H1 (cell line): ENCODE results near the gene SBNO1.
A peak's percentile ranks its signal among the peaks of the same experiment; 100 is the strongest.

Experiments
- EGR1 ChIP-seq: IDR thresholded peaks from 2 replicates; pipeline ENCODE4 v1.6.1; 2011; ENCODE audit warnings: low read depth, low read length, borderline replicate concordance
- EP300 ChIP-seq, 2 experiments: IDR thresholded peaks; 1 replicate in 1 of 2; 2 replicates in 1 of 2; pipeline ENCODE4 v1.6.1; 2011 to 2012; ENCODE audit warnings: low read depth in 2 of 2, low read length in 2 of 2, mild to moderate bottlenecking in 2 of 2, borderline replicate concordance in 1 of 2, inconsistent platforms in 1 of 2, moderate library complexity in 1 of 2
- GABPA ChIP-seq: IDR thresholded peaks from 2 replicates; pipeline ENCODE4 v1.6.1; 2011; ENCODE audit warnings: mild to moderate bottlenecking, low read length, moderate library complexity, borderline replicate concordance; ENCODE audit not compliant: insufficient read depth
- JUN ChIP-seq: IDR thresholded peaks from 2 replicates; pipeline ENCODE4 v1.6.1; 2011; ENCODE audit warnings: low read depth, mild to moderate bottlenecking, improper control_type of control experiment, low read length
- MAFK ChIP-seq: IDR thresholded peaks from 2 replicates; pipeline ENCODE4 v1.6.1; 2012; ENCODE audit warnings: low read depth, mild to moderate bottlenecking, improper control_type of control experiment, low read length
- POLR2A ChIP-seq, 2 experiments: IDR thresholded peaks; 1 replicate in 1 of 2; 2 replicates in 1 of 2; pipeline ENCODE4 v1.6.1; 2011; ENCODE audit warnings: low read depth in 2 of 2, low read length in 2 of 2, mild to moderate bottlenecking in 2 of 2; ENCODE audit errors: control extremely low read depth in 1 of 2
- POLR2AphosphoS5 ChIP-seq: IDR thresholded peaks from 2 replicates; pipeline ENCODE4 v1.6.1; 2011; ENCODE audit warnings: low read depth, low read length
- RAD21 ChIP-seq, 2 experiments: IDR thresholded peaks in 1 of 2; conservative IDR thresholded peaks in 1 of 2; 2 replicates each; pipeline ENCODE4 v1.6.1; 2011; ENCODE audit warnings: low read depth in 2 of 2, low read length in 2 of 2, improper control_type of control experiment in 1 of 2, inconsistent platforms in 1 of 2, mild to moderate bottlenecking in 1 of 2, moderate library complexity in 1 of 2
- SP1 ChIP-seq: IDR thresholded peaks from 2 replicates; pipeline ENCODE4 v1.6.1; 2011; ENCODE audit warnings: low read depth, low read length
- TAF1 ChIP-seq: IDR thresholded peaks from 2 replicates; pipeline ENCODE4 v1.6.1; 2011; ENCODE audit warnings: mild to moderate bottlenecking, low read depth, low read length
- TF ChIP-seq, protein P1 (sequence below), 3 experiments: IDR thresholded peaks; 1 replicate in 2 of 3; 2 replicates in 1 of 3; pipeline versions ENCODE4 v1.5.1 to v1.6.1; 2011; ENCODE audit warnings: low read length in 3 of 3, mild to moderate bottlenecking in 3 of 3, inconsistent platforms in 2 of 3, low read depth in 1 of 3, moderate library complexity in 1 of 3; ENCODE audit not compliant: insufficient read depth in 1 of 3; ENCODE audit errors: control extremely low read depth in 1 of 3
- TF ChIP-seq, protein P2 (sequence below): IDR thresholded peaks from 2 replicates; pipeline ENCODE4 v1.6.1; 2011; ENCODE audit warnings: low read length, improper control_type of control experiment

DNA sequence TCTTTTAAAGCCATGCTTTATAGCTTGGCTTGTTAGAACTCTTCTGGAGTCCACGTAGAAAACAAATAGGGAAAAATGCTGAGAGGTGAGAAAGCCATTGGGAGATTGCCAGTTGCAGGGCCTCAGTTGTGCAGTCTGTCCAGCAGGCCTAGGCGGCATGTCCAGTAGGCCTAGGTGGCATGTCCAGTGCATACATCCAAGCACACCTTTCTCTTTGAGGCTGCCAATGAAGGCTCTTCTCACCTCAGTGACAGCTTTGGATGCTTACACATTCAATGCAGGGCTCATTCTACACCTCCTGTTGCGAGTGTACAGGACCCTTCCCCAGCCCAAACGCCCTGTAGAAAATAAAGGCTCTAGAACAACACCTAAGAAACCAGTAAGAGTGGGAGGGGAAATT lies 106.1 kb downstream of the SBNO1 start:
- TF ChIP-seq GABPA (no peak), RAD21 (IDR thresholded peaks at IDR 0.05 in 1 of 2, conservative IDR thresholded peaks at IDR 0.05 in 1 of 2; ENCODE audit: low read depth in 2 of 2, low read length in 2 of 2) (no peak), POLR2AphosphoS5 (peak; percentile 43; the same call in 1 of the 2 replicates), JUN (no peak), SP1 (no peak), POLR2A (IDR thresholded peaks at IDR 0.05; ENCODE audit: control extremely low read depth in 1 of 2, low read depth in 2 of 2, low read length in 2 of 2) (no peak), EGR1 (no peak), EP300 (IDR thresholded peaks at IDR 0.05; ENCODE audit: borderline replicate concordance in 1 of 2, low read depth in 2 of 2, low read length in 2 of 2) (no peak), MAFK (no peak), TAF1 (no peak)
- TF ChIP-seq, protein P1, sequence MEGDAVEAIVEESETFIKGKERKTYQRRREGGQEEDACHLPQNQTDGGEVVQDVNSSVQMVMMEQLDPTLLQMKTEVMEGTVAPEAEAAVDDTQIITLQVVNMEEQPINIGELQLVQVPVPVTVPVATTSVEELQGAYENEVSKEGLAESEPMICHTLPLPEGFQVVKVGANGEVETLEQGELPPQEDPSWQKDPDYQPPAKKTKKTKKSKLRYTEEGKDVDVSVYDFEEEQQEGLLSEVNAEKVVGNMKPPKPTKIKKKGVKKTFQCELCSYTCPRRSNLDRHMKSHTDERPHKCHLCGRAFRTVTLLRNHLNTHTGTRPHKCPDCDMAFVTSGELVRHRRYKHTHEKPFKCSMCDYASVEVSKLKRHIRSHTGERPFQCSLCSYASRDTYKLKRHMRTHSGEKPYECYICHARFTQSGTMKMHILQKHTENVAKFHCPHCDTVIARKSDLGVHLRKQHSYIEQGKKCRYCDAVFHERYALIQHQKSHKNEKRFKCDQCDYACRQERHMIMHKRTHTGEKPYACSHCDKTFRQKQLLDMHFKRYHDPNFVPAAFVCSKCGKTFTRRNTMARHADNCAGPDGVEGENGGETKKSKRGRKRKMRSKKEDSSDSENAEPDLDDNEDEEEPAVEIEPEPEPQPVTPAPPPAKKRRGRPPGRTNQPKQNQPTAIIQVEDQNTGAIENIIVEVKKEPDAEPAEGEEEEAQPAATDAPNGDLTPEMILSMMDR (IDR thresholded peaks at IDR 0.05; ENCODE audit: control extremely low read depth in 1 of 3, insufficient read depth in 1 of 3, low read depth in 1 of 3, low read length in 3 of 3): no peak
- TF ChIP-seq, protein P2, sequence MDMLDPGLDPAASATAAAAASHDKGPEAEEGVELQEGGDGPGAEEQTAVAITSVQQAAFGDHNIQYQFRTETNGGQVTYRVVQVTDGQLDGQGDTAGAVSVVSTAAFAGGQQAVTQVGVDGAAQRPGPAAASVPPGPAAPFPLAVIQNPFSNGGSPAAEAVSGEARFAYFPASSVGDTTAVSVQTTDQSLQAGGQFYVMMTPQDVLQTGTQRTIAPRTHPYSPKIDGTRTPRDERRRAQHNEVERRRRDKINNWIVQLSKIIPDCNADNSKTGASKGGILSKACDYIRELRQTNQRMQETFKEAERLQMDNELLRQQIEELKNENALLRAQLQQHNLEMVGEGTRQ: no peak
